ENCODE measurements around the gene VWCE.
"Not testable (repeated sequence)": the region's sequence is repeated elsewhere in the genome, so short reads cannot be mapped to it uniquely, and the experiment has no call there.

DNA sequence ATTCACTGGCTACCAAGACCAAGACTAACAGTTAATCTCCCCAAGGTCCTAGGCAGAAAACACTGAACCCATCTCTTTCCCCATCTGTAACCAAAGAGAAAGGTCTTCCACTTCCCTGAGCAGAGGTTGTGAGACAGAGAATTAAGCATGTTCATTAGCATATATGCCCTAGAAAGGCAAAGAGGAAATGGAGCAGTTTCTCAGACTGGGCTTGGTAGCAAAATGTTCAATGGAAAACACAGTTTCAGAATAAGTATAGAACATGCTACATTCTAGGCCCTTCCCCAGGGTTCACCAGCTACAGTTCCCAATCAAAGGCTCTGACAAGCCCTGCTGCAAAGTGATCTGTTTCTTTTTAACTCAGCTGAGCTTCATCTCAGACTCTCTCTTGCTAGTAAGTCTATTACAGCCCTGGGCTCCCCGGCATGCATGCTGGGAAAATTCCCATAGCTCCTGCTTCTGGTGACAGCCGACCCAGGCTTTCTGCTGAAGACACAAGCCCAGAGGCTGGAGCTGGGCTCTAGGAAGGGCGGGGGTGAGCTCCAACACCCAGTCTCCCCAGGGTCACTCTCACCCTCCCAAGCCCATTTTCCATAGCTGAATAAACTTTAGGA, 81.3 kb downstream of the VWCE start:
- not testable (repeated sequence) for TF ChIP-seq SIN3A (IDR thresholded peaks at IDR 0.05; ENCODE audit: borderline replicate concordance, low read depth, low read length); FOXJ3 (CRISPR knock-in tag; IDR thresholded peaks at IDR 0.05); EZH2phosphoT487 (IDR thresholded peaks at IDR 0.05; ENCODE audit: borderline replicate concordance, low read depth); GABPA (IDR thresholded peaks at IDR 0.05; ENCODE audit: low read depth); RAD21 (IDR thresholded peaks at IDR 0.05; ENCODE audit: low read length); MXI1 (IDR thresholded peaks at IDR 0.05; ENCODE audit: low read depth, low read length); GATA2 (CRISPR knock-in tag; IDR thresholded peaks at IDR 0.05); NRF1 (IDR thresholded peaks at IDR 0.05; ENCODE audit: low read depth, low read length); RFX5 (IDR thresholded peaks at IDR 0.05; ENCODE audit: low read length)
- TF ChIP-seq, protein P1, sequence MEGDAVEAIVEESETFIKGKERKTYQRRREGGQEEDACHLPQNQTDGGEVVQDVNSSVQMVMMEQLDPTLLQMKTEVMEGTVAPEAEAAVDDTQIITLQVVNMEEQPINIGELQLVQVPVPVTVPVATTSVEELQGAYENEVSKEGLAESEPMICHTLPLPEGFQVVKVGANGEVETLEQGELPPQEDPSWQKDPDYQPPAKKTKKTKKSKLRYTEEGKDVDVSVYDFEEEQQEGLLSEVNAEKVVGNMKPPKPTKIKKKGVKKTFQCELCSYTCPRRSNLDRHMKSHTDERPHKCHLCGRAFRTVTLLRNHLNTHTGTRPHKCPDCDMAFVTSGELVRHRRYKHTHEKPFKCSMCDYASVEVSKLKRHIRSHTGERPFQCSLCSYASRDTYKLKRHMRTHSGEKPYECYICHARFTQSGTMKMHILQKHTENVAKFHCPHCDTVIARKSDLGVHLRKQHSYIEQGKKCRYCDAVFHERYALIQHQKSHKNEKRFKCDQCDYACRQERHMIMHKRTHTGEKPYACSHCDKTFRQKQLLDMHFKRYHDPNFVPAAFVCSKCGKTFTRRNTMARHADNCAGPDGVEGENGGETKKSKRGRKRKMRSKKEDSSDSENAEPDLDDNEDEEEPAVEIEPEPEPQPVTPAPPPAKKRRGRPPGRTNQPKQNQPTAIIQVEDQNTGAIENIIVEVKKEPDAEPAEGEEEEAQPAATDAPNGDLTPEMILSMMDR (IDR thresholded peaks at IDR 0.05) = not testable (repeated sequence)
- TF ChIP-seq, protein P2, sequence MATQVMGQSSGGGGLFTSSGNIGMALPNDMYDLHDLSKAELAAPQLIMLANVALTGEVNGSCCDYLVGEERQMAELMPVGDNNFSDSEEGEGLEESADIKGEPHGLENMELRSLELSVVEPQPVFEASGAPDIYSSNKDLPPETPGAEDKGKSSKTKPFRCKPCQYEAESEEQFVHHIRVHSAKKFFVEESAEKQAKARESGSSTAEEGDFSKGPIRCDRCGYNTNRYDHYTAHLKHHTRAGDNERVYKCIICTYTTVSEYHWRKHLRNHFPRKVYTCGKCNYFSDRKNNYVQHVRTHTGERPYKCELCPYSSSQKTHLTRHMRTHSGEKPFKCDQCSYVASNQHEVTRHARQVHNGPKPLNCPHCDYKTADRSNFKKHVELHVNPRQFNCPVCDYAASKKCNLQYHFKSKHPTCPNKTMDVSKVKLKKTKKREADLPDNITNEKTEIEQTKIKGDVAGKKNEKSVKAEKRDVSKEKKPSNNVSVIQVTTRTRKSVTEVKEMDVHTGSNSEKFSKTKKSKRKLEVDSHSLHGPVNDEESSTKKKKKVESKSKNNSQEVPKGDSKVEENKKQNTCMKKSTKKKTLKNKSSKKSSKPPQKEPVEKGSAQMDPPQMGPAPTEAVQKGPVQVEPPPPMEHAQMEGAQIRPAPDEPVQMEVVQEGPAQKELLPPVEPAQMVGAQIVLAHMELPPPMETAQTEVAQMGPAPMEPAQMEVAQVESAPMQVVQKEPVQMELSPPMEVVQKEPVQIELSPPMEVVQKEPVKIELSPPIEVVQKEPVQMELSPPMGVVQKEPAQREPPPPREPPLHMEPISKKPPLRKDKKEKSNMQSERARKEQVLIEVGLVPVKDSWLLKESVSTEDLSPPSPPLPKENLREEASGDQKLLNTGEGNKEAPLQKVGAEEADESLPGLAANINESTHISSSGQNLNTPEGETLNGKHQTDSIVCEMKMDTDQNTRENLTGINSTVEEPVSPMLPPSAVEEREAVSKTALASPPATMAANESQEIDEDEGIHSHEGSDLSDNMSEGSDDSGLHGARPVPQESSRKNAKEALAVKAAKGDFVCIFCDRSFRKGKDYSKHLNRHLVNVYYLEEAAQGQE (IDR thresholded peaks at IDR 0.05; ENCODE audit: low read depth, low read length) = not testable (repeated sequence)
- TF ChIP-seq, protein P3, sequence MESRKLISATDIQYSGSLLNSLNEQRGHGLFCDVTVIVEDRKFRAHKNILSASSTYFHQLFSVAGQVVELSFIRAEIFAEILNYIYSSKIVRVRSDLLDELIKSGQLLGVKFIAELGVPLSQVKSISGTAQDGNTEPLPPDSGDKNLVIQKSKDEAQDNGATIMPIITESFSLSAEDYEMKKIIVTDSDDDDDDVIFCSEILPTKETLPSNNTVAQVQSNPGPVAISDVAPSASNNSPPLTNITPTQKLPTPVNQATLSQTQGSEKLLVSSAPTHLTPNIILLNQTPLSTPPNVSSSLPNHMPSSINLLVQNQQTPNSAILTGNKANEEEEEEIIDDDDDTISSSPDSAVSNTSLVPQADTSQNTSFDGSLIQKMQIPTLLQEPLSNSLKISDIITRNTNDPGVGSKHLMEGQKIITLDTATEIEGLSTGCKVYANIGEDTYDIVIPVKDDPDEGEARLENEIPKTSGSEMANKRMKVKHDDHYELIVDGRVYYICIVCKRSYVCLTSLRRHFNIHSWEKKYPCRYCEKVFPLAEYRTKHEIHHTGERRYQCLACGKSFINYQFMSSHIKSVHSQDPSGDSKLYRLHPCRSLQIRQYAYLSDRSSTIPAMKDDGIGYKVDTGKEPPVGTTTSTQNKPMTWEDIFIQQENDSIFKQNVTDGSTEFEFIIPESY (IDR thresholded peaks at IDR 0.05; ENCODE audit: borderline replicate concordance, low read depth) = not testable (repeated sequence)
